ENCODE measurements around the gene RASL11B.

GRCh38 chr4:52844596-52844995 is 17.5 kb upstream of the RASL11B start:
- TF ChIP-seq ZNF583 (CRISPR knock-in tag; IDR thresholded peaks at IDR 0.05), result no peak
- no peak for TF ChIP-seq POLR2A (conservative IDR thresholded peaks at IDR 0.05)
- TF ChIP-seq ZBTB5 (IDR thresholded peaks at IDR 0.05), result no peak

Measured in K562 (cell line).